HG02759 (cell line): Measurements from ENCODE around the gene LARP1.
"Not testable (repeated sequence)": the region's sequence is repeated elsewhere in the genome, so short reads cannot be mapped to it uniquely, and the experiment has no call there.

Experiments
- ATAC-seq: cut with Tn5 transposase; IDR thresholded peaks from one replicate; pipeline ENCODE4 v1.9.1; 2021; ENCODE audit warnings: mild to moderate bottlenecking, moderate library complexity; ENCODE audit not compliant: unreplicated experiment

LARP1 gene

GRCh38 chr5:154759868-154760267, 4.7 kb downstream of the LARP1 start:
- not testable (repeated sequence) for ATAC-seq

DNA sequence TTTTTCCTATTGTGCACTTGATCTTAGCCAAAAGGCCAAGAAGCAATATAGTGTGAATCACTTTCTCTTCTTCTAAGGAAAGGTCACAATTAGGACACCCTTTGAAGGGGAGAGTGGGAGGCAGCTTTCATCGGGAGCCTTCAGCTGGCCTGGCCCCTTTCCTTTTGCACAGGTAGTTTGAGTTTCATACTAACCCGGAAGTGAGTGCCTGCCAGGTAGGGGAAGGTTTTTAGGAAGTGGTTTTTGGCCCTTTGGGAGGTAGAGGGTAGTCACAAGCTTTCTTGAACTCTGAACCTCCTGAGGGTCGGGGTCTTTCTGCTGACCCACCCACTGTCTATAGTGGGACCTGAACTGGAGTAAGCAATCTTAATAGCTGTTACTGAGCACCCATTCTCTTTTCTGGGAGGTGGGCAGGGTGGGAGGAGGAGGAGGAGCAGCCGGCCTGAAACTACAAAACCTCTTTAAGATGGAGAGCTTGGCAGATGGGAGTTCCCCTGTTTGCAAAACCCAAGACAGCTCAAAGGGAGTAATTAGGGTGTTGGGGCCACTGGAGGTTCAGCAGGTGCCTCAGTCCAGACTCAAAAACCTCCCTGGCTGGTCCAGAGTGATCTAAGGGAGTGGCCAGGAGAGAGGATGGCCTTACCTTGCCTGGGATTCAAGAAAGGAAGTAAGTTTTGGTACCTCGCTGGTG, 6.0 kb downstream of the LARP1 start:
- peak; percentile 42 for ATAC-seq

GRCh38 chr5:154762261-154762660, 7.1 kb downstream of the LARP1 start:
- ATAC-seq = no peak

GRCh38 chr5:154762700-154763099, 7.5 kb downstream of the LARP1 start:
- ATAC-seq = no peak

DNA sequence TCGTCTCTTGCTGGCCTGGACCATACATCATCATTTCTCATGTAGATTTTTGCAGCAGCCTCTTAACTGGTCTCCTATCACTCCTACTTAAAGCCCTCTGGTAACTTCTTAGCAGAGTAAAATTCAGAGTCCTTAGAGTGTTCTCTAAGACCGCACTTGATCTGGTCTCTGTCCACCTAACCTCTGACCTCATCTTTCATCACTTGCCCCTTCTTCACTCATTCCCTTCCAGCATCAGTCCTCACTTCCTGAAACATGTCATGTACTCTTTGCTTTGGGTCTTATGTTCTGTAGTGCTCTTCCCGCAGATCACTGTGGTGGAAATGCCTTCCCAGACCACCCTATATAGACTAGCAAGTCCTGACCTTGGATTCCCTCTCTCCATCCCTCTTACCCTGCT, 9.8 kb downstream of the LARP1 start:
- no peak for ATAC-seq

- no peak for ATAC-seq
Measured at GRCh38 chr5:154765396-154765925, 10.3 kb downstream of the LARP1 start.

GRCh38 chr5:154766558-154767281, 11.5 kb downstream of the LARP1 start:
- ATAC-seq = no peak

GRCh38 chr5:154767576-154767975, 12.4 kb downstream of the LARP1 start:
- ATAC-seq = no peak

DNA sequence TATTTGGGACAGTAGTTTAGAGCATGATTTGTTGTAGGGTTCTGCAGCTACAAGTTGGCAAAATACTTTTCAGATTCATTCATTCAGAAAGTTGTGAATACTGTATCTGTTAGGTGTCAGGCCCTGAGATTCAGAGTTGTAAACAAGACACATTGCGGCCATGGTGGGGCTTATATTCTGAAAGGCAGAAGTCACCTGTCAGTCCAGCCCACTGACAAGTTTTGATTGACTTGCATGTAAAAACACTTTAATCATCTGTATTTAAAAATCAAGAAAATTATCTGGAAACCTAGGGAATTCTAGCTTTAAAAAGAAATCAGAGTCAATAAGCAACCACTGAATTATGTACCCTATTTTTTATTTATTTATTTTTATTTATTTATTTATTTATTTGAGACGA, 13.0 kb downstream of the LARP1 start:
- no peak for ATAC-seq

- ATAC-seq = no peak
Measured at GRCh38 chr5:154770111-154770510, 14.9 kb downstream of the LARP1 start.

DNA sequence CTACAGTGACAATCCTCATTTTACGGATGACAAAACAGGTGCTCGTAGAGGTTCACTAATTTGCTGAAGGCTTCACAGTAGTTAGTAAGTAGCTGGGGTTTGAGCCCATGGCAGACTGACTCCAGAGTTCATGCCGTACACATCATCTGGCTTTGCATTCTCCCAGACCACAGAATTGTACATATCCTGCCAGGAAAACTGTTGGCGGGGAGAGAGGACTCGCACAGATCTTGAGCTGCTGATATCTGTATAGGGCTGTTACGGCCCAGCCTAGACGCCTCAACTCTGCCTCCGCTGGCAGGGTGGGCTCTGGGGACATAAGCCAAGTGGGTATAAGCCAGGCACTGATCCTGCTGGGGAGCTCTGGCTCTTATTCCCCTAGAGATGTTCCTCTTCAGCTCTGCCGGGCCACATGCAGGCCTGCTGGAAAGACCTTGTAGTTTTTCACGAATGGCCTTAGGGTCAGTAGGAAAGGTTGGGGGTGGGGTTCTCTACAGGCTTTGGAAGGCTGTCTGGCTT, 16.3 kb downstream of the LARP1 start:
- ATAC-seq = no peak

DNA sequence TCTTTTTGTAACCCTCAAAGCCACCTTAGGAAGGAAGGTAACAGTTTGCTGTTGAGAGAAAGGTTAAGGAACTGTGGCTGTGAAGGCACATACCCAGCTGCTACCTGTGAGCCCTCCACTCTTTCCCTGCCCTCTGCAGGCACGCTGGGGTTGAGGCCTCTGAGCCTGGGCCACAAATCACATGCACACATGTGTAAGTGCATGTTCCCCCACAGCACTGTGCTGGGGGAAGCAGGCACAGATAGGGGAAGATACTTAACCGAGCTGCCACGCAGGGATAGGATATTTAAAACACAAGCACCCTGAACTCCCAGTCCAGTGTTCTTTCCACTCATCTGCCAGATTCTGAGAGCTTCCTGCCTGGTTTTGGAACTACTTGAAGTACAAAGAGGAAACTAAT, 18.1 kb downstream of the LARP1 start:
- ATAC-seq = no peak

GRCh38 chr5:154776167-154776566, 21.0 kb downstream of the LARP1 start:
- no peak for ATAC-seq

DNA sequence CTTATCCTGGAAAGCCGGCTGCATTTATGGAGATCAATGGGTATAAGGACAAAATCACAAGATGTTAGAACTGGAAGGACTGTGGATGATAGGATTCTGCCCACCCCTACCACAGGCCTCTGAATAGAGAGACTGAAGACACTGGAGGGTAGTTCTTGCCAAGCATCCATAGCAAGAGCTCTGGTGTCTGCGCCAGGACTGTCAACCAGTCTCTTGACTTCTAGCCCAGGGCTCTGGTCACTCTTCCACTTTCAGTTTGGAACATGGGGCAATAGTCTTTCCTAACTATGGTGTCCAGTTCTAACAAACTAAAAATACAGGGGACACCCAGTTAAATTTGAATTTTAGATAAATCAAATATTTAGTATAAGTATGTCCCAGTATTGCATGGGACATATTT, 23.4 kb downstream of the LARP1 start:
- no peak for ATAC-seq

DNA sequence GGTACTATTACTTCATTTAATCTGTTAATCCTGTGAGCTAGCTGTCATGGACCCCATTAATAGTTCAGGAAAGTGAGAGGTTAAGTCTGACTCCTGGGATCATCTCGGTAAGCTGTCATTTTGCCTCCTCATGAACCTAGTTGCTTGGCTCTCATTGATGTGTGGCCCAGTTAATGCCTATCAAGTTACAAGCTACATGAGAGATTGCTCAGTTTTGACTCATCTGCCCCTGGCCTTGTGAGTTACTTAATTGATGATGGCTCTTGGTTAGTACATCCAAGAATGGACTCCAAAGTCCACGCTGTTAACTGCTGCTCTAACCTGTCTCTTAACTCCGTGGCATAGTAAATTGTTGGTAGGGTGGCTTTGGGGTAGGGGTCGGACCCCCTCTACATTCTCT, 23.9 kb downstream of the LARP1 start:
- ATAC-seq = no peak

GRCh38 chr5:154780128-154780527, 25.0 kb downstream of the LARP1 start:
- no peak for ATAC-seq

GRCh38 chr5:154782326-154782725, 27.1 kb downstream of the LARP1 start:
- ATAC-seq = peak; percentile 43

- ATAC-seq = no peak
Measured at GRCh38 chr5:154782812-154783592, 27.8 kb downstream of the LARP1 start.

GRCh38 chr5:154783774-154784460, 28.7 kb downstream of the LARP1 start:
- no peak for ATAC-seq

DNA sequence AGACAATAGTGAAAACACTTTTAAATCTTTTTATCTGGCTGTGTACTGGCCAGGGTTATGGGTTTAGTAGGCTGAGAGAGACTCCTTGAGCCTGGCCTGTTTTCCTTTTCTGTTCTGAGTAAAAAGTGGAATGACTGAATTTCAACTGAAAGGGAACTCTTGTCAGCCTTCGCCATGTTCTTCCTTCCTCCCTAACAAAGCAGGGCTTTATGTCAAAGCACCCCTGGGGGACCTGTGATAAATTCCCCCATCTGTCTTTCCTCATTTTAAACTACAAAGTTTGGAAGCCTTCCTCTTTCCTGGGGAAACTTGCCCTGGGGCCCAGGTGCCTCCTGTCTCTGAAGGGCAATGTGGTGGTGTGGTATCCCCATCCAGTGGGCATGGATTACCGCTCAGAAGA, 29.7 kb downstream of the LARP1 start:
- ATAC-seq = no peak

GRCh38 chr5:154786414-154786813, 31.2 kb downstream of the LARP1 start:
- no peak for ATAC-seq
